AG09319 (cell line): ENCODE data around the gene SESN1.

Experiments
- DNase-seq: peaks from one replicate; pipeline ENCODE4 v3.0.0-alpha.2; 2010; ENCODE audit warnings: low read depth; ENCODE audit errors: extremely low read depth
- TF ChIP-seq, protein P1 (sequence below): IDR thresholded peaks from 2 replicates; pipeline ENCODE4 v1.5.1; 2011; ENCODE audit warnings: low read depth, mild to moderate bottlenecking, inconsistent platforms, low read length, moderate library complexity

The SESN1 gene

DNA sequence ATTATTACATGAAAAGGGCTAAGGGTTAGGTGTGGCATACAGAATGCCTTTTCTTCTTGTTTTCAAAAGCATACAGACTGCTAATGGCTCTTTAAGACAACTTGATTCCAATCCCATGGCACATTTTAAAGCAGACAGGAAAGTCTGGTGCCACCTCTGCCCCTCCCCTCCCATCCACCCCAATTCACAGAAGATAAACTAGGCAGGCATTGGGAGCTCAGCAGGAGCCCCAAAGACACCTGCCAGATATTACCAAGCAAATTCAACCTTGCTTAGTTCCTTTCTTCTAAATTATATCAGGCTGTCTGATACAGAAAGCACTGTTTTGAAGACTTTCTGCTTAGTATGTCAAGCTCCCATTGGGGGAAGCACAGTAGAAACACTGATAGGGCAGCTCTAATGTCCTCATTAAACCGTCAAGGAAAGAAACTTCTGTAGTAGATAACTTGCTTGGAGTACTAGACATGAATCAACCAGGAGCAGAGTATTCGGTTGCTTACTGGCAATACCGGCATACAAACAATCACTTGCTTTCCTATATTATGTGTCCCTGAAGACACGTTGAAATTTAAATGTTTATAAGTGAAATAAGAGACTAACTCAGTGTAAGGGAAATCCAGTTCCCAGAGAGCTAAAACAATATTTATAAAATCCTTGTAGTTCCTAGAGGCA is 13.0 kb downstream of the SESN1 start:
- TF ChIP-seq, protein P1, sequence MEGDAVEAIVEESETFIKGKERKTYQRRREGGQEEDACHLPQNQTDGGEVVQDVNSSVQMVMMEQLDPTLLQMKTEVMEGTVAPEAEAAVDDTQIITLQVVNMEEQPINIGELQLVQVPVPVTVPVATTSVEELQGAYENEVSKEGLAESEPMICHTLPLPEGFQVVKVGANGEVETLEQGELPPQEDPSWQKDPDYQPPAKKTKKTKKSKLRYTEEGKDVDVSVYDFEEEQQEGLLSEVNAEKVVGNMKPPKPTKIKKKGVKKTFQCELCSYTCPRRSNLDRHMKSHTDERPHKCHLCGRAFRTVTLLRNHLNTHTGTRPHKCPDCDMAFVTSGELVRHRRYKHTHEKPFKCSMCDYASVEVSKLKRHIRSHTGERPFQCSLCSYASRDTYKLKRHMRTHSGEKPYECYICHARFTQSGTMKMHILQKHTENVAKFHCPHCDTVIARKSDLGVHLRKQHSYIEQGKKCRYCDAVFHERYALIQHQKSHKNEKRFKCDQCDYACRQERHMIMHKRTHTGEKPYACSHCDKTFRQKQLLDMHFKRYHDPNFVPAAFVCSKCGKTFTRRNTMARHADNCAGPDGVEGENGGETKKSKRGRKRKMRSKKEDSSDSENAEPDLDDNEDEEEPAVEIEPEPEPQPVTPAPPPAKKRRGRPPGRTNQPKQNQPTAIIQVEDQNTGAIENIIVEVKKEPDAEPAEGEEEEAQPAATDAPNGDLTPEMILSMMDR = no peak
- DNase-seq = no peak

DNA sequence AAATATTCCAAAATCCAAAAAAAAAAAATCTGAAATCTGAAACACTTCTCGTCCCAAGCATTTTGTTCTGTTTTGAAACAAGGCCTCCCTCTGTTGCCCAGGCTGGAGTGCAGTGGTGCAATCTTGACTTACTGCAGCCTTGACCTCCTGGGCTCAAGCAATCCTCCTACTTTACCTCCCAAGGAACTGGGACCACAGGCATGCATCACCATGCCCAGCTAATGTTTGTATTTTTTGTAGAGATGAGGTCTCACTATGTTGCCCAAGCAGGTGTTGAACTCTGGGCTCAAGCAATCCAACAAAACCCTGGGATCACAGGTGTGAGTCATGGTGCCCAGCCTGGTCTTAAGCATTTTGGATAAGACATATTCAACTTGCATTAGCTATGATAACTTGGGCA is 13.6 kb downstream of the SESN1 start:
- TF ChIP-seq, protein P1 = no peak
- no peak for DNase-seq

DNA sequence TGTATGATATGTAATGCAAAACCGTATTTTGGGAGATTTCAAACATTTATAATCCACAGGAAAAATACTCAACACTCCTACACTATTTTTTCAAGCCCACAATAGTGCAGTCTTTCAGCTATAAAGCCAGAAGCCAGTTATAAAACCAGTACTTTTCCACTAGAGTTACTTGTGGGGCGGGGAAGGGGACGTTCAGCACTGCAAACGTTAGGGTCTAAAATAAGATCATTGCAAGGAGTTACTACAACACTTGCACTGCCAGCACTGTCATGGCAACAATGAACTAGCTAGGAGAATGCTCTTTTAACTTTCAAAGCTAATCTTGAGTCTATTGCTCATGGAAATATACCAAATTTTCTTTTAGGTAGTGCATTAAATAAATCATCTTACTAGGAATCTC is 14.7 kb downstream of the SESN1 start:
- no peak for DNase-seq
- TF ChIP-seq, protein P1 = no peak

DNA sequence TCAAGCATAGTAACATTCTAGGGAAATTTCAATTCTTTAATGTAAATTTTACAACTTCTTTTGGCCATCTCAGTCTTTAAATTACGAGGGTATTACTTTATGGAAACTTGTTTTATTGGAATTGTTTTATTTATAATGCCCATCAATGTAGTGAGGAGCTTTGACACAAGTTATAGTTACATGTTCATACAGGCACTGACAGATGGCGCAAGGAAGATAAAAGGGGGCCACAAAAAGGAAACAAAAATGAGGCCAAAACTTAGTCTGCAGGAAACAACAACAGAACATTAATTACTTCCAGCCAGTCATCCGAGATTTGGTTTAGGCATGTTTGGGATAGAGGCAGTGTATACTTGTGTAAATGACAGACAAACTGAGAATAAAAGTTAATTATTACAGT is 18.3 kb downstream of the SESN1 start:
- TF ChIP-seq, protein P1 = 0 out of 2 replicates have a peak, but pooled peaks have one; percentile 0
- DNase-seq = no peak

DNA sequence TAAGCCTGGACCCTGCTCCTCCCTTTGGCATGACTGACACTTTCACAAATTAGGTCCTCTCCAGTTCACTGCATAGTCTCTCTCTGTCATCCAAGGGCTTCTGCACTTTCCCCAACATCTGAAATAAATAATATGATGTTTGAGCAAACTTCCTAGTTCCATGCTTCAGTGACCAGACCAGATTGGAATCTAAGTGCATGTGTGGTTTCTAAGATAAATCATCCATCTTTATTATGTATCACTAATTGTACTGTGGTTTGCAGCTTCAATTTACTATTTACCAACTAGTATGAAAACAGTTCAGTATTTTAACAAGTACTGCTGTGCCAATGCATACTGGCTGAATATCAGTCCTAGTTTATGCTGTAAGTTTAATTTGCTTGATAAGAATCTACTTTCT is 18.7 kb downstream of the SESN1 start:
- DNase-seq = peak; percentile 39
- TF ChIP-seq, protein P1 = no peak

DNA sequence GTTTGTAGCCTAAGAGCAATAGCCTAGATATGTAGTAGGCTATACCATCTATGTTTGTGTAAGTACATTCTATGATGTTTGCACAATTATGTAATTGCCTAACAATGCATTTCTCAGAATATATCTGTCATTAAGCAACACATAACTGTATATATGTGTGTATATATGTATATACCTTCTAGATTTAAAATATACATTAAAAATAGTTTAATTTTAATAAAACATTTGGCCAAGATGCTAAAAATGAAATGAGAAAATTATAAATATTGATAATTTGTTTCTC is 20.6 kb downstream of the SESN1 start:
- no peak for DNase-seq
- TF ChIP-seq, protein P1 = no peak

DNA sequence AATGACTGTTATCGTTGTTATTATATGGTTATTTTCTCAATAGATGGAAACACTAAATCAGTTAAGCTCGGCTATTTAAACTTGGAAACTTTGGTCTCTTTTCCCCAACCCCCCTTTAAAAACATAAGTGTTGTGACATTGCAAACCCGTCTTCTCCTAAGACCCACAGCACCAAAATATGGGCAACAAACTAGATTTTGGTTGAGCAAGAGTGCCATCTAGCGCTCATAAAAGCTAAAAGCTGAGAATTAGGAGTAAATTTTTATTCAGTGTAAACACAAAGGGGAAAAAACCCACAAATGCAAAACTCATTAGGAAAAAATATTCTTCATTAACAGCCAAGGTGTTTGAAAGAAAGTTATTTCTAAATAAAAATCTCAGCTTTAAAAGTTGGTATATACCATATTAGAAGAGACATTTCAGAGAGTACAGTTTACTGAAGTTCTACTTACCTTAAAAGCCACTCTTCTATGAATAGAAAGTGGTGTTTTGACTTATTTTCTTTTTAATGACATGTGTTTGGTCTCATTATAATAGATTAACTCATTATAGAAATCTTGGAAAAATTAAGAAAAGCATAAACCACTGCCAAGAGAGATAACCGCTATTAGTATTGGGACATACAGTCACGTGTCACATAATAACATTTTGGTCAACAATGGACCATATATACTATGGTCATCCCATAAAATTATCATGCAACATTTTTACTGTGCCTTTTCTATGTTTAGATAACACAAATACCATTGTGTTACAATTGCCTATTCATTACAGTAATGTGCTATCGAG is 21.1 kb downstream of the SESN1 start:
- TF ChIP-seq, protein P1 = peak; percentile 57

More for the DNA sequence above, 21.1 kb downstream of the SESN1 start:
- peak; percentile 44 for DNase-seq
